ENCODE results near the gene LALBA. TPM values are rescaled to one million over a fixed set of nuclear protein-coding genes. Genes with fewer than 3 reads are reported as not detected.
"Not testable (repeated sequence)": the region's sequence is repeated elsewhere in the genome, so short reads cannot be mapped to it uniquely, and the experiment has no call there.

LALBA gene
- polyA plus RNA-seq, 1 of the 3 experiments (the other 2 are of a cell fraction) = not detected

GRCh38 chr12:48556631-48557030 is 13.2 kb downstream of the LALBA start (continued):
- no peak for TF ChIP-seq REST (IDR thresholded peaks at IDR 0.05; ENCODE audit: low read depth, low read length)

- CTCF ChIA-PET, POLR2A ChIA-PET, H3K4me2 ChIP-seq: not testable (repeated sequence)
Measured at GRCh38 chr12:48553666-48554343, 16.0 kb downstream of the LALBA start.

GRCh38 chr12:48551636-48552035 is 18.2 kb downstream of the LALBA start:
- H2AFZ ChIP-seq (ENCODE audit: low read depth); H3K27me3 ChIP-seq (ENCODE audit: insufficient read depth); H3K9ac ChIP-seq; H3K27ac ChIP-seq (ENCODE audit: low read depth in 2 of 2, low read length in 1 of 2); H3K4me2 ChIP-seq; H4K20me1 ChIP-seq (ENCODE audit: insufficient read depth); POLR2A ChIA-PET; H3K36me3 ChIP-seq (replicated peaks in 1 of 2; ENCODE audit: control insufficient read depth in 1 of 2, insufficient read depth in 2 of 2, low read length in 1 of 2); H3F3A ChIP-seq (replicated peaks; ENCODE audit: insufficient read depth); CTCF ChIA-PET; DNase-seq; H3K4me1 ChIP-seq (ENCODE audit: control insufficient read depth in 1 of 2, insufficient read depth in 2 of 2, low read depth in 1 of 2, low read length in 1 of 2); H3K79me2 ChIP-seq (ENCODE audit: insufficient read depth); H3K9me3 ChIP-seq; H3K4me3 ChIP-seq (ENCODE audit: low read depth in 2 of 2, low read length in 1 of 2); H3K9me2 ChIP-seq: not testable (repeated sequence)
- WGBS (ENCODE audit: low lambda C conversion rate) = 32% methylated on average over 6 of the region's 13 CpGs

More at GRCh38 chr12:48553666-48554343, 16.0 kb downstream of the LALBA start:
- H3F3A ChIP-seq (replicated peaks; ENCODE audit: insufficient read depth); H3K79me2 ChIP-seq (ENCODE audit: insufficient read depth); H3K4me1 ChIP-seq (ENCODE audit: control insufficient read depth in 1 of 2, insufficient read depth in 2 of 2, low read depth in 1 of 2, low read length in 1 of 2); DNase-seq; H3K27me3 ChIP-seq (ENCODE audit: insufficient read depth); H3K9ac ChIP-seq; H3K9me2 ChIP-seq; H2AFZ ChIP-seq (ENCODE audit: low read depth); H3K9me3 ChIP-seq; H4K20me1 ChIP-seq (ENCODE audit: insufficient read depth); H3K27ac ChIP-seq (ENCODE audit: low read depth in 2 of 2, low read length in 1 of 2); H3K36me3 ChIP-seq (replicated peaks in 1 of 2; ENCODE audit: control insufficient read depth in 1 of 2, insufficient read depth in 2 of 2, low read length in 1 of 2); H3K4me3 ChIP-seq (ENCODE audit: low read depth in 2 of 2, low read length in 1 of 2): not testable (repeated sequence)
- WGBS (ENCODE audit: low lambda C conversion rate) = 0% methylated on average over 5 of the region's 11 CpGs

GRCh38 chr12:48547012-48547411 is 22.8 kb downstream of the LALBA start:
- POLR2A ChIA-PET; H3K27ac ChIP-seq (ENCODE audit: low read depth in 2 of 2, low read length in 1 of 2); H3K79me2 ChIP-seq (ENCODE audit: insufficient read depth); H3K4me1 ChIP-seq (ENCODE audit: control insufficient read depth in 1 of 2, insufficient read depth in 2 of 2, low read depth in 1 of 2, low read length in 1 of 2); H2AFZ ChIP-seq (ENCODE audit: low read depth); H3K9ac ChIP-seq; H3K9me3 ChIP-seq; H3K27me3 ChIP-seq (ENCODE audit: insufficient read depth); H3K4me3 ChIP-seq (ENCODE audit: low read depth in 2 of 2, low read length in 1 of 2); DNase-seq; H3K36me3 ChIP-seq (replicated peaks in 1 of 2; ENCODE audit: control insufficient read depth in 1 of 2, insufficient read depth in 2 of 2, low read length in 1 of 2); H4K20me1 ChIP-seq (ENCODE audit: insufficient read depth); H3F3A ChIP-seq (replicated peaks; ENCODE audit: insufficient read depth); H3K4me2 ChIP-seq; H3K9me2 ChIP-seq: not testable (repeated sequence)
- CTCF ChIA-PET = interaction anchor here (0.7 kb wide), 1 partner anchor 86 kb away, joined by 3 read pairs; no protein-coding TSS in a partner anchor
- WGBS (ENCODE audit: low lambda C conversion rate) = 49% methylated on average over 2 of the region's 3 CpGs

All from SK-N-SH (cell line).